Body of pancreas (tissue), 4 donors: ENCODE data around the gene OR5K4.

ENCODE experiments used
- POLR2A ChIP-seq, 3 donors: fragments of 450-650 bp; IDR thresholded peaks; one replicate each; pipeline ENCODE4 v1.6.1; 2016; ENCODE audit warnings: antibody characterized with exemption in 3 of 3, mild to moderate bottlenecking in 2 of 3
- TF ChIP-seq, protein P1 (sequence below), 7 experiments: fragments of 450-650 bp in 4 of 7; fragments of 200-600 bp in 3 of 7; sonication (generic) in 3 of 7; IDR thresholded peaks; one replicate each; pipeline ENCODE4 v1.5.1; 2016 to 2019; ENCODE audit warnings: antibody characterized with exemption in 7 of 7

DNA sequence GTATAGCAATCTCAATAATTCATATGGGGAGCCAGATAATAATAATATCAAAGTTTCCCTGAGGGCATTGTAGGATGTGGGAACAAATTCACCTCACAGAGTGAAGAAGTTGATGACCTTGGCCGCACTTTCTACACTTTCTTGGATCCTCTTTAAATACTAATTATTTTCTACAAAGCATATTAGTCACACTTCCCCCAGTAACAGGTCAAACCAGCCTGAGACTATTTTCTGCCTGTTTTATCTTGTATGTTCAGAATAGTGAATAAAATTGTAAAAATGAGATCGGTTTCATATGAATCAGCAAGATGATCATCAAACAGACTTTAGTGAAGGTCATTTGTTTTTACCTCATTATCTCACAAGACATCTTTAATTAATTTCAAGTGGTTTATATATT lies 34.5 kb downstream of the OR5K4 start:
- TF ChIP-seq, protein P1, sequence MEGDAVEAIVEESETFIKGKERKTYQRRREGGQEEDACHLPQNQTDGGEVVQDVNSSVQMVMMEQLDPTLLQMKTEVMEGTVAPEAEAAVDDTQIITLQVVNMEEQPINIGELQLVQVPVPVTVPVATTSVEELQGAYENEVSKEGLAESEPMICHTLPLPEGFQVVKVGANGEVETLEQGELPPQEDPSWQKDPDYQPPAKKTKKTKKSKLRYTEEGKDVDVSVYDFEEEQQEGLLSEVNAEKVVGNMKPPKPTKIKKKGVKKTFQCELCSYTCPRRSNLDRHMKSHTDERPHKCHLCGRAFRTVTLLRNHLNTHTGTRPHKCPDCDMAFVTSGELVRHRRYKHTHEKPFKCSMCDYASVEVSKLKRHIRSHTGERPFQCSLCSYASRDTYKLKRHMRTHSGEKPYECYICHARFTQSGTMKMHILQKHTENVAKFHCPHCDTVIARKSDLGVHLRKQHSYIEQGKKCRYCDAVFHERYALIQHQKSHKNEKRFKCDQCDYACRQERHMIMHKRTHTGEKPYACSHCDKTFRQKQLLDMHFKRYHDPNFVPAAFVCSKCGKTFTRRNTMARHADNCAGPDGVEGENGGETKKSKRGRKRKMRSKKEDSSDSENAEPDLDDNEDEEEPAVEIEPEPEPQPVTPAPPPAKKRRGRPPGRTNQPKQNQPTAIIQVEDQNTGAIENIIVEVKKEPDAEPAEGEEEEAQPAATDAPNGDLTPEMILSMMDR (IDR thresholded peaks at IDR 0.05), result no peak
- TF ChIP-seq POLR2A (IDR thresholded peaks at IDR 0.05), result no peak
